ENCODE measurements around the gene NPEPL1.

Gene NPEPL1

GRCh38 chr20:58657986-58658385 lies 34.6 kb upstream of the NPEPL1 start:
- DNase-seq (ENCODE audit: low spot score): no peak

- DNase-seq (ENCODE audit: low spot score): no peak
These were observed 33.8 kb upstream of the NPEPL1 start for GRCh38 chr20:58658760-58659159.

DNA sequence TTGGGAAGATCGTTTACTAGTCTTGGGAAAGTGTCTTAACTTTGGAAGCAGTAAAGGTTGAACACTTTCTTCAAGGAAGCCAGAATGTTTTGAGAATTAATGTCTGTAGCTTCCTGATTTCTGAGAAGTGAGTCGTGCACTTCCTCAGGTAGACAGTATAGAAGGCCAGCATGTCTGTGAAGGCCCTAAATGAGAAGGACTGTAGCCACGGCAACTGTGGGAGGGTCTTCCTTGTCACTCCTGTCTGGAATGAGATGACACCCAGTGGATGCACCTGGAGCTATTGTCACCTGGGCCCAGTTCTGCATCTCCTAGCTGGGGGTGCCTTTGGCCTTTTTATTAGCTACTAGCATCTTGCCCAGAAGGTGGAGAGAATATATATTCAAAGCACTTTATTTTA lies 32.8 kb upstream of the NPEPL1 start:
- no peak for DNase-seq (ENCODE audit: low spot score)

DNA sequence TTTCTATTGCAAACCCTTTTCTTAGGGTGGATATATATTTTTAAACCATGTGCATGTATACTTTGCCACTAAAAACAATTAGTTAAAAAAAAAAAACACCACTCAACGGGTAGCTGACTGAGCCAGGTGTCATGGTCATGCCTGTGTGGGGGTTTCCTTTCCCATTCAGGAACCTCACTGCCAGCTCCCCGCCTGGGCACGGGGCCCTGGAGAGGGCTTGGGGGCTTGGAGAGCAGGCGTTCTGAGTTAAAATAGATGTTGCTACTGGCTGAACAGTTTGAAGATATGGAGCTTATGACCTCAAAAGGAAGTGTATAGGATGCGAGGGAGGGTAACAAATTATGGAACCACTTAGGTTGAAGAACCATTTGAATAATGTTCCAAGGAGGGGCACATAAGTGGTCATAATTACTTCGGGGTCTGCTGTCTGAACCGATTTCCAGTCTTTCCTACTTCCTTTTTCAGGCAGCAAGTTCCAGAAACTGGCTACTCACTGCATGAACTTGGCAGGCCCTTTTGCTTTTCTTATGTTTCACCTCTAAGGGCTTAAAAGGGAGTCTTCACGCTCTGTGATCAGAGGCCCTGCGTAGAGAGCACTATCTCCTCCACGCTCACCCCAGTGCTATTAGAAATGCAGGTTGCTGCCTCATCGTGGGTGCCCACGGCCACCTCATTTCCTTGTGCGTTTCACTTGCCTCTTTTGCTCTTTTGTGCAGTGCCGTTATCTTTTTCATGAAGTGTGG lies 31.6 kb upstream of the NPEPL1 start:
- DNase-seq (ENCODE audit: low spot score): no peak

GRCh38 chr20:58661598-58662473 lies 30.8 kb upstream of the NPEPL1 start:
- no peak for DNase-seq (ENCODE audit: low spot score)

DNA sequence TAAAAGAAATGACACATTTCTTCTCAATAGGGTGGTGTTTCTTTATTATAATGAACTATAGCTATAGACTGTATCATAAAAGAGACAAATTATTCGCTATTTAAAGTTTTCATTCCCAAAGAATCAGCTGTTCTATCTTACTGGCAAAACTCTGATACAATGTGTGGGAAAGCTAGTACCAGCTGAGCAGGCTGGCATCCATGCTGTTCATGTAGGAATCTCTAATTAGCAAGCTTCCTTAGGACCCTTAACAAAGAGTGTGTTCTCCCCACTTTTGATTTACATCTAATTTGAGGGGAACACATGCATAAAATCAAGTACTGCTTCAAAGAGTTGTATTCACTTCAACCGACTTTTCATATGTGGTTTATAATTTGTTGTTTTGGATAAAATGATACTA lies 28.3 kb upstream of the NPEPL1 start:
- no peak for DNase-seq (ENCODE audit: low spot score)

GRCh38 chr20:58664883-58665282 lies 27.7 kb upstream of the NPEPL1 start:
- DNase-seq (ENCODE audit: low spot score): no peak

- DNase-seq (ENCODE audit: low spot score): no peak
These were observed 27.0 kb upstream of the NPEPL1 start for GRCh38 chr20:58665606-58666005.

- DNase-seq (ENCODE audit: low spot score): no peak
These were observed 25.9 kb upstream of the NPEPL1 start for GRCh38 chr20:58666702-58667101.

DNA sequence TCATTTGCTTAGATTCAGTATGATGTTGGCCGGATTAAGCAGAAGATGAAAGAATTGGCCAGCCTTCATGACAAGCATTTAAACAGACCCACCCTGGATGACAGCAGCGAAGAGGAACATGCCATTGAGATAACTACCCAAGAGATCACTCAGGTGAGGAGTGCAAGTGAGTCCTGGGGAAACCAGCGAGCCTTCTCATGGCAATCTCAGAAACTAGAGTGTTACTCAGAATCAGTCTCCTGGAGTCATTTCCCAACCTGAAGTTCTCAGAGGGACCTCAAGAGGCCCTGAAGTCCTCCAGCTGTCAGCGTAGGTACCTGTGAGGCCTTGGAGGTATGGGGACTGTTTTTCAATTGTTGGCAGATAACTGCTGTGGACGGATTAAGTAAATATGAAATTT lies 24.6 kb upstream of the NPEPL1 start:
- DNase-seq (ENCODE audit: low spot score): no peak

DNA sequence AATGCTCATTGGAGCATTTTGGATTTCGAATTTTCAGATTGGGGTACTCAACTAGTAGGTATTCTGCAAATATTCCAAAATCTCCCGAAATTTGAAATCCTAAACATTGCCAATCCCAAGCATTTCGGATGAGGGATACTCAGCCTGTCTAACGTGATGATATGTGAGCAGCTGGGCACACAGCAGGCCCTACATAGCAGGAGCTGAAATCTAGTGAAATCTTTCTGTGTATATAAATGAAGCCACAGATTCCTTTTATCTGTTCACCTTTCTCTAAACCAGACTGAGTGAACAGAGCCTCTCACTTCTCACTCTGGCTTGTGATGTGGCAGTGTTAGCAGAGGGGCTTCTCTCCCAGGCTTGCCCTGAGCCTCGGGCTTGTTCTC lies 23.7 kb upstream of the NPEPL1 start:
- DNase-seq (ENCODE audit: low spot score): no peak

GRCh38 chr20:58669287-58670006 lies 23.2 kb upstream of the NPEPL1 start:
- no peak for DNase-seq (ENCODE audit: low spot score)

DNA sequence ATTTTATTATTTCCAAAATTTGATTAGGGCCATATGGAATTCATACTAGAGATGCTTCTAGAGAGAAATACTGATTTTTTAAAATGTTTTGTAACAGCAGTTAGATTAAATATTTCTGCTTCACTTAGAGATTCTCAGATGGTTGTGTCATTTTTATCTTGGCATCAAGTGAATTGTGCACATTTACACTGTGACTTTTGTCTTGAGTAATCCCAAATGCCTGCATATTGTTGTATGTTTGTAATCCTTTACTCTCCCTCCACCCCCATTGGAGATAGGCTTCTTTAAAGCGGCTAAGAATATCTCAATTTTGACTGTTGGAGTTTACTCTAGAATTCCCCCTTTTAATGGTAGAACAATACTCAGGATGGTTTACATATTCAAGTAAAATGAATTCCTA lies 22.5 kb upstream of the NPEPL1 start:
- peak; percentile 58 for DNase-seq (ENCODE audit: low spot score)

GRCh38 chr20:58670659-58671058 lies 21.9 kb upstream of the NPEPL1 start:
- no peak for DNase-seq (ENCODE audit: low spot score)

GRCh38 chr20:58673119-58673518 lies 19.5 kb upstream of the NPEPL1 start:
- no peak for DNase-seq (ENCODE audit: low spot score)

DNA sequence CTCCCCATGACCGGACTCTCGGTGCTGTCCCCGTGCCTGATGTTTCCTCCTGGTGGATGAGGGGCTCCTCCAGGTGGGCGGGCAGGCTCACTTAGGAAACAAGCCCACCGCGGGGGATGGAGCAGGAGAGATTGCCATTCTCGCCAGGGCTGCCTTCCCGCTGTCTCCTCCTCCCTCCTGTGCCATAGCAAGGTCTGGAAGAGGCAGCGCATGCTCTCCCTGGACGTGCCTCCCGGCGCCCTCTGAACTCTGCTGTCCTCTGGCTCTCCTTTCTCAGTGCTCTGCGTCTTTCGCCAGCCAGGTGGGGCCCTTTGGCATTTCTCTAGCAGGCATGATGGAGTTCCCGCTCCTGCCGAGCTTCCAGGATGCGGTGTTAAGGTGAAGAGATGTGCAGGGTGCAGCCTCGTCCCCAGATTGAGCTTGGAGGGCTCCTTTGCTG lies 17.4 kb upstream of the NPEPL1 start:
- DNase-seq (ENCODE audit: low spot score): no peak

DNA sequence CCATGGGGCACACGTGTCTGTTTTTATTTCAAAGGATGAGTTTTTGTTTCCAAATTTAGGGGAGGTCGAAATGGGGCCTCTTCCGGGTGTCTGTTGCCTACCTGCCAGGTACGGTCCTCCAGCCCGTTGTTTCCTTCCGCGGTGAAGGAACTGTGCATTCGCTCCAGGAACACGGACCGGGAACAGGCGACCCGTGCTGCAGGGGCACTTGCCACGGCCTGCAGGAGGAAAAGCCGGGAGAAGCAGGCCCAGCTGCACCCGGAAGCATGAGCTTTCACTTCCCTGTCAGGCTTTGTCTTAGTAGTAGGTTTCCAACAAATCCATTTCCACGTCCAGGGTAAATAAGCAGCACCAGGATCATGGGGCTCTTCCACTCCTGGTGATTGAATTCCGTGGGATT lies 17.0 kb upstream of the NPEPL1 start:
- no peak for DNase-seq (ENCODE audit: low spot score)

GRCh38 chr20:58676161-58676560 lies 16.4 kb upstream of the NPEPL1 start:
- no peak for DNase-seq (ENCODE audit: low spot score)

- DNase-seq (ENCODE audit: low spot score): no peak
These were observed 15.5 kb upstream of the NPEPL1 start for GRCh38 chr20:58677079-58677604.

GRCh38 chr20:58677808-58678207 lies 14.8 kb upstream of the NPEPL1 start:
- DNase-seq (ENCODE audit: low spot score): no peak

DNA sequence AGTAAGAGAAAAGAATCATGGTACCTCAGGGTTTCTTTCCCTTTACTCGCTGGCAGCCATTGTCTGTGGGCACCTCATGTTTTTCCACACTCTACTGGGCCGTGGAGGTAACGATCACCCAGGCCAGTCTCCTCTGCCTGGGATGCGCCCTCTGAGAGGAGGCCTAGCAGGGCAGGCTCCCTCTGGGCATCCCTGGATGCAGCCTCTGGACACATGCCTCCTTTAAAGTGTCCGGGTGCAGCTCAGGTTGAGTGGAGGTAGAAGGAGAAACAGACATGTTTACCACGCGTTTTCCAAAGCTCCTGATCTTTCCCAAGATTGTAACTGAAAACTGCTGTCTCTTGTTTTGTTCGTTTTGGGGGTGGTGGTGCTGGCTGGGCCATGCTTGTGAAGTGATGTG lies 13.8 kb upstream of the NPEPL1 start:
- no peak for DNase-seq (ENCODE audit: low spot score)

Measured in GM03348 (cell line).